Fibroblast of skin of right quadriceps (primary cell): ENCODE measurements around the gene S100A5.
A peak's percentile ranks its signal among the peaks of the same experiment; 100 is the strongest.
"Not testable (repeated sequence)": the region's sequence is repeated elsewhere in the genome, so short reads cannot be mapped to it uniquely, and the experiment has no call there.

Experiments used
- DNase-seq: peaks from one replicate; pipeline ENCODE4 v3.0.0-alpha.2; 2013

The S100A5 gene, protein sequence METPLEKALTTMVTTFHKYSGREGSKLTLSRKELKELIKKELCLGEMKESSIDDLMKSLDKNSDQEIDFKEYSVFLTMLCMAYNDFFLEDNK

DNA sequence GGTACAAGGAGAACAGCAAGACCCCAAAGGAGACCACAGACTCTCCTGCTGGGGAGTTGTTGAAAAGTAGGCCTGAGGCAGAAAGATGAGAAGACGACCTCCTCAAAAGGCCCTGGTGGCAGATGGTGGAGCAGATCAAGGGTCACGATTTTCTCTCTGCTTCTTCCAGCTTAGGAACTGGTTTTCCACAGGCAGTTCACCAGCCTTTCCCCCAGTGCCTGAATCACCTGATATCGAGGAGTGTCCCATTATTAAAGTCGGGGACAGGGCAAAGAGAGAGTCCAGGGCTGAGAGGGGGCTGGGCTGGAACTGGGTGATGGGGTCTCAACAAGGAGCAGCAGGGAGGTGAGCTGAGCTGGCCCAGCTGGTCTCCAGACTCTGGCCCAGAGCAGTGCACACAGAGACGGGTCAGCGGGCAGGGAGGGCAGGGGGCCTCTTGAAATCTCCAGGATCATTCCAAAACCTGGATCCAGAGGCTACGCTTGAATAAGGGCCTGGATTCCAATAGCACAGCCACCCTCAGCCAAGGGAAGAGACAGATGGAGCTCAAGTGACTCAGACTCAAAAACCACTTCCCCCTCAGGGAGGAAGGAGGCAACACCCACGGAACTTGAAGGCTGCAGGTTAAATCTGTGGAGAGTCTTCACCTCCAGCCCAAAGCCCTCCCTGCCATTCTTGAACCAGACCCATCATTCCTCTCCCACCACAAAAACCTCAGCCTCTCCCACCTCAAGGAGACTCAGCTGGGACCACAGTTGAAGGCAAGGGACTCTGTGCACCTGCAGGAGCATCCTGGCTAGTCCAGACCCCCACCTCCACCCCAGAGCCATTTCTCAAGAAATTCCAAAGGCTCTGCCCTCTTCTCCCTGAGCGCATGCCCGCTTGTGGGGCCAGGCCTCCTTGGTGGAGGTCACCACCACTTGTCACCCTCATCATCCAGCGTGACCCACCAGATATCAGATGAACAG lies at the start of gene S100A5:
Gene S100A5 (minus strand): TSS at position 541 of the 968 bp plus-strand sequence. CDS start 743 bp downstream, outside the sequence.
- peak; percentile 59 for DNase-seq

DNA sequence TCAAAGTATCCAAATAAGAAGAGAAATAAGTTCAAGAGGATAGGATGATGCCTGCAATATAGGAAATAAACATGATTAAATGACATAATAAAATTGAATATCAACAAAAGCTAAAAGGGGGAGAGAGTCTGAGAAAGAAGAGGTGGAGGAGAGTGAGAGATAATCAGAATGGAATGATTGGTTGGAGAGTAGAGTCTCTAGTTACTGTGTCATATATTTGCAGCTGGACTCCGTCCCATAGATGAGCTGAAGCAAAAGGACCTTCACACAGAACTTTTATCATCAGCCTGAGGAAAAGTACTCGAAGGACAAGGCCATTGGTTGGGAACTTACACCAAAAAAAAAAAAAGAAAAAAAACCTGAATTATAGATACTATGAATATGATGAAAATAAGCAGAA lies 47.7 kb upstream of the S100A5 start:
- no peak for DNase-seq

DNA sequence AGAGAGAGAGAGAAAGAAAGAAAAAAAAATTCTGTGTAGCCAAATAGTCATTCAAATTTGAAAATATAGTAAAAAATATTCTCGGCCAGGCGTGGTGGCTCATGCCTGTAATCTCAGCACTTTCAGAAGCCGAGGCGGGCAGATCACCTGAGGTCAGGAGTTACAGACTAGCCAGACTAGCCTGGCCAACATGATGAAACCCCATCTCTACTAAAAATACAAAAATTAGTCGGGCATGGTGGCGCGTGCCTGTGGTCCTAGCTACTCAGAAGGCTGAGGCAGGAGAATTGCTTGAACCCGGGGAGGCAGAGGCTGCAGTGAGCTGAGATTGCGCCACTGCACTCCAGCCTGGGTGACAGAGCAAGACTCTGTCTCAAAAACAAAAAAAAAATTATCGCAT lies 47.3 kb upstream of the S100A5 start:
- not testable (repeated sequence) for DNase-seq

DNA sequence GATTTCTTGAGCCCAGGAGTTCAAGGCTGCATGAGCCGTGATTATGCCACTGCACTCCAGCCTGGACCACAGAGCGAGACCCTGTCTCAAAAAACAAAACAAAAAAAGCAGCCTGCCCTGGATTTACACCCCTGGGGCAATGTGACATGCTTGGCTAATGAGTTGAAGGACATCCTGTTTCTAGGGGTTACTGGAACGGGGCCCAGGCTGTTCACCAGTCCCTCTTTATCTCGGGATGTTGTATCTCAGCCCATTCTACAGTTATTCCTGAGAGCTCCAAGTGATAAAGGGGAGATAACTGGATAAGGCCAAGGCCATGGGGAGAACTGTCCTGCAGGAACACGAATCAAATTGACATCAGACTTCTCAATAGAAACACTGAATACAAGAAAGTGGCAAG lies 46.6 kb upstream of the S100A5 start:
- no peak for DNase-seq

DNA sequence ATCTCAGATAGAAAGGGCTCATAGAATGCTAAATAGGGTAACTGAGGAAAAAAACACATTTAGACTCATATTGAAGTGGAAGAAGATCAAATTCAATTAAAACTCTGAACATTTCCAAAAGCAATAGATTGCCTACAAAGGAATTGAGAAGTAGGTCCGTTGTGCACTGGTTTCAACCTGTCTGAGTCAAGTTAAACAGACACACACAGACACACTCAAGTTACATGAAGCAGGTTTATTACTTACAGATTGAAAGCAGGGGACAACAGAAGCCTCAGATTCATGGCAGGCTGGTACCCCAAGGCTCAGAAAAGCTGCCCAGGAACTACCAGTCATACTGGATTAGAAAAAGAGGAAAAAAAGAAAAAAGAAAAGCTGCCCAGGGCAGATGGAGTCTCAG lies 45.6 kb upstream of the S100A5 start:
- no peak for DNase-seq

DNA sequence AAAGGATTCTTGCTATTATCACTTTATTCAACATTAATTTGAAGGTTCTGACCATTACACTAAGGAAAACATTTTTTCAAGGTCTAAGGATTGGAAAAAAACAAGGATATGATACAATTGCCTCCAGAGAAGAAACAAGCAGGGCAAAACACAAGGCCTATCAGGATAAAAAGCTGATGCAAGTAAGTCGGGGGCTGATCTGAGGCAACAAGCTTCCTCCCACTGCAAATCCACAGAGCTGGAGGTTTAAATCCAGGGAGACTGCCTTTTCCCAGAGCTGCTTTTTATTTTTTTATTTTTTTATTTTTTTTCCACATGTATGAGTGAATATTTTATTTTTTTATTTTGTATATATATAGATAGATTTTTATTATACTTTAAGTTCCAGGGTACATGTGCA lies 44.3 kb upstream of the S100A5 start:
- no peak for DNase-seq

DNA sequence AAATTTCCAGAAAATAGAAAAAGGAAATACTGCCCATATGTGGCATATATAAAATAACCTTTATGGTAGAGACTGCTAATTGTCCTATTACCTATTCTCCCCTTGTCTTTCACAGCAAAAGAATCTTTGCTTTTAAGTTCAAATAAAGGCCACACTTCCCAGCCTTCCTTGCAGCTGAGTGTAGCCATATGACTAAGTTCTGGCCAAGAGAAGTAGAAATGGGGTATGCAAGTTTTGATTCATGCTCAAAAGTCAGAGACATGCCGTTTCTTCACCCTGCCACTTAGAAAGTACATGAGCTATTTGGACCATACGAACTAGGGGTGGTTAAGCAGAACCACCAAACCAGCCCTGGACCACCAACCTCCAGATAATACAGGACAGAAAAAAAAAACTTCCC lies 43.2 kb upstream of the S100A5 start:
- DNase-seq = peak; percentile 26

DNA sequence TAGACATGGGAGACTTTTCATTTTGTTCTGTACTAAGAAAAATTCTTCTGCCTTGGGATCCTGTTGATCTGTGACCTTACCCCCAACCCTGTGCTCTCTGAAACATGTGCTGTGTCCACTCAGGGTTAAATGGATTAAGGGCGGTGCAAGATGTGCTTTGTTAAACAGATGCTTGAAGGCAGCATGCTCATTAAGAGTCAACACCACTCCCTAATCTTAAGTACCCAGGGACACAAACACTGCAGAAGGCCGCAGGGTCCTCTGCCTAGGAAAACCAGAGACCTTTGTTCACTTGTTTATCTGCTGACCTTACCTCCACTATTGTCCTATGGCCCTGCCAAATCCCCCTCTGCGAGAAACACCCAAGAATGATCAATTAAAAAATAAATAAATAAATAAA lies 42.8 kb upstream of the S100A5 start:
- DNase-seq = not testable (repeated sequence)

DNA sequence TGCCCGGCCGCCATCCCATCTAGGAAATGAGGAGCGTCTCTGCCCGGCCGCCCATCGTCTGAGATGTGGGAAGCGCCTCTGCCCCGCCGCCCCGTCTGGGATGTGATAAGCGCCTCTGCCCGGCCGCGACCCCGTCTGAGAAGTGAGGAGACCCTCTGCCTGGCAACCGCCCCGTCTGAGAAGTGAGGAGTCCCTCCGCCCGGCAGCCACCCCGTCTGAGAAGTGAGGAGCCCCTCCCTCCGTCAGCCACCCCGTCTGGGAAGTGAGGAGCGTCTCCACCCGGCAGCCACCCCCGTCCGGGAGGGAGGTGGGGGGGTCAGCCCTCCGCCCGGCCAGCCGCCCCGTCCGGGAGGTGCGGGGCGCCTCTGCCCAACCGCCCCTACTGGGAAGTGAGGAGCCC lies 42.1 kb upstream of the S100A5 start:
- DNase-seq = not testable (repeated sequence)

DNA sequence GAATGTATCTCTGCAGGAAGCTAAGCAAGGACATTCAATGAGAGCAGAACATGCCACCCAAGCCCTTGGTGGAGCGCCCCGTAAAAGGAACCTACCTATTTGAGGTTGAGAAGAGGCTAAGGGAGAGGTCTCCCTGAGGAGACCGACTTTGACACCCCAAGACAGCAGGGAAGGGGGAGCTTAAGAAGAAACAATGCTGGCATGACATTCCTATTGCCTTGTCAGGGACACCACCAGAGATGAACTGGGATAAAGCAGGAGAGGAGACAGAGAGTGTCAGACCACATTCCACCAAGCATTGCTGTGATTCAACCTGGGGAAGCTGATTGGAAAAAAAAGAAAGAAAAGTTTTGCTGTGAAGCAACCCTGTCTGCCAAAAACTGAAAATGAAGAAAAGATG lies 38.2 kb upstream of the S100A5 start:
- DNase-seq = peak; percentile 48

DNA sequence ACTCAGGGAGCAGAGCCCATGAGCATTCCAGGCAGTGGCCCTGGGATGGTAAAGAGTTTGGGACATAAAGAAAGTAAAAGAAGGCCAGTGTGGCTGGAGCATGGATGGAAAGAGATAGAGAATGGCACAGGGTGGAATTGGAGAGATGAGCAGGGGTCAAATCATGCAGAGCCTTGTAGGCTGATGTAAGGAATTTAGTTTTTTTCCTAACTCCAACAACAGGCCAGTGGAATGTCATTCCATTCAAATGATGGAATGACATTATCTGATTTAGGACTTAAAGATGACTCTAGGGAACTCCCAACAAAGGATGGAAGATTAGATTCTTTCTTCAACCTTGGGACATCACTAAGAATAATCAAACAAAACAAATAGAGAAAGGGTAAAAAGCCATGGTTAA lies 37.8 kb upstream of the S100A5 start:
- DNase-seq = peak; percentile 76

DNA sequence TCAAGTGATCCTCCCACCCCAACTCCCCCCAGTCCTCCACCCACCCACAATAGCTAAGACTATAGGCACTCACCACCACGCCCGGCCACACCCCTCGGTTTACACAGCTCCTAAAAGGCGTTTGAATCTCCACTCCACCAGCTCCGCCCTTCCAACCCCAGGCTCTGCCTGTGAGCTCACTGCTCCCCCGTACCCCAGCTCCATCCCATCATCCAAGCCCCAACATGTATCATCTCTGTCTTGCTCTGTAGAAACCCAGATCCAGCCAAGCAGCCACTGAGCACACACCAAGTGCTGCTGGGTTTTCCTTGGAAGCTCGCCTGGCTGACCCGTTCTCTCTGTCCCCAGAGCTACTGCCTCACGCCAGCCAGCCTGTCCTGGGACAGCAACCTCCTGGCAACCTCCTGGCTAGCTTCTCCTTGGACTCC lies 36.9 kb upstream of the S100A5 start:
- no peak for DNase-seq

DNA sequence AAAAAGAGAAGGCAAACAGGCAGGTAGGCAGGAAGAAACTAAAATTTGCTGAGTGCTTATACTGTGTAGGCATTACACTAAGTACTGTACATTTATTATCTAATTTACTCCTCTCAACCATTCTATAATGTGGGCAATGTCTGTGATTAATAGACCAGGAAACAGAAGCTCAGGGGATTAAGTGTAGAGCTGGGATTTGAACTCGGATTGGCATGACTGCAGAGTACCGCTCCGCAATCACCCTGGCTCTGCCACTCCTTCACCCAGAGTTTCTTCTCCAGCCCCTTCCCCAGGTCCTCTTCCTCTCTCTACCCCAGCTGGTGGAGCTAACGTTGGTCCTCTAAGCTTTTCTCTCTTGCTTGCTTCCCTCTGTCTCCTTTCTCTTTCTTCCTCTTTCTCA lies 36.4 kb upstream of the S100A5 start:
- no peak for DNase-seq

DNA sequence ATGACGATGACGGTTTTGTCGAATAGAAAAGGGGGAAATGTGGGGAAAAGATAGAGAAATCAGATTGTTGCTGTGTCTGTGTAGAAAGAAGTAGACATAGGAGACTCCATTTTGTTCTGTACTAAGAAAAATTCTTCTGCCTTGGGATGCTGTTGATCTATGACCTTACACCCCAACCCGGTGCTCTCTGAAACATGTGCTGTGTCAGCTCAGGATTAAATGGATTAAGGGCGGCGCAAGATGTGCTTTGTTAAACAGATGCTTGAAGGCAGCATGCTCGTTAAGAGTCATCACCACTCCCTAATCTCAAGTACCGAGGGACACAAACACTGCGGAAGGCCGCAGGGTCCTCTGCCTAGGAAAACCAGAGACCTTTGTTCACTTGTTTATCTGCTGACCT lies 34.8 kb upstream of the S100A5 start:
- not testable (repeated sequence) for DNase-seq

DNA sequence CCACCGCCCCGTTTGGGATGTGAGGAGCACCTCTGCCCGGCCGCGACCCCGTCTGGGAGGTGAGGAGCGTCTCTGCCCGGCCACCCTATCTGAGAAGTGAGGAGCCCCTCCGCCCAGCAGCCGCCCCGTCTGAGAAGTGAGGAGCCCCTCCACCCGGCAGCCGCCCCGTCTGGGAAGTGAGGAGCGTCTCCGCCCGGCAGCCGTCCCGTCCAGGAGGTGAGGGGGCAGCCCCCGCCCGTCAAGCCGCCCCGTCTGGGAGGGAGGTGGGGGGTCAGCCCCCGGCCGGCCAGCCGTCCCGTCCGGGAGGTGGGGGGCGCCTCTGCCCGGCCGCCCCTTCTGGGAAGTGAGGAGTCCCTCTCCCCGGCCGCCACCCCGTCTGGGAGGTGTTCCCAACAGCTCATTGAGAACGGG lies 34.4 kb upstream of the S100A5 start:
- DNase-seq = not testable (repeated sequence)

DNA sequence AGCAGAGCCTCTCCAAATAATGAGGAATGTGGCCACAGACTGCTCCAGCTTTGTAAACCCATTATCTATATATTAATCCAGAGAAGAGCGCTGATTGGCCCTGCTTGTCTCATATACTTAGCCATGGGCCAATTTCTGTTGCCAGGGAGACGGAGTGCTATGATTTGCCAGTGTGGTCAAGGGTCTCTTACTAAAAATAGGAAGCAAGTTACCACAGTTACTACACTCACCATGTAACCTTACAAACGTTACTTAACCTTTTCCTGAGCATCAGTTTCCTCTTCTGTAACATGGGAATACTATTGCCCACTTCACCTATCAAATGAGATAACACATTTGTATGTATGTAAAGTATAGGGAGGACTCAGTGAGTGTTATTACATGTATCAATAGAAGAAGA lies 32.6 kb upstream of the S100A5 start:
- peak; percentile 24 for DNase-seq

DNA sequence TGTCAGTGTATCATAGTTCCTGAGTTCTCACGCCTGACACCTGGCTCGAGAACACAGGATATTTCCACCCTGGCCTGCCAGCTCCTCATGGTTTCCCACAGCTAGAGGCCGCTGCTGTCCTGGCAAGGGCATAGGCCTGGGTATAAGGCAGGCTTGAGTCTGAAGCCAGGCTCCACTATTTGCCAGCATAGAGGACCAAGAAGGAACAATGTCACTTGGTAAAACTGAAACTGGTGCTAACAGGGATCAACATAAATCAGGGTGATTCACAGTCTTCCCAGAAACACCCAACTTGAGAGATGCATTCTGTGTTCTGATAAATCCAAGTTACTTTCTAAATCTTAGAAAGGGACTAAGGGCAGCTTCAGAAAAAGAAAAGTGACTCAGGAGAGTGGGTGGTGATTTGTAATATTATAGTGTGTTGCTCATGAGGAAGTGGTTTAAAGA lies 31.9 kb upstream of the S100A5 start:
- peak; percentile 85 for DNase-seq

DNA sequence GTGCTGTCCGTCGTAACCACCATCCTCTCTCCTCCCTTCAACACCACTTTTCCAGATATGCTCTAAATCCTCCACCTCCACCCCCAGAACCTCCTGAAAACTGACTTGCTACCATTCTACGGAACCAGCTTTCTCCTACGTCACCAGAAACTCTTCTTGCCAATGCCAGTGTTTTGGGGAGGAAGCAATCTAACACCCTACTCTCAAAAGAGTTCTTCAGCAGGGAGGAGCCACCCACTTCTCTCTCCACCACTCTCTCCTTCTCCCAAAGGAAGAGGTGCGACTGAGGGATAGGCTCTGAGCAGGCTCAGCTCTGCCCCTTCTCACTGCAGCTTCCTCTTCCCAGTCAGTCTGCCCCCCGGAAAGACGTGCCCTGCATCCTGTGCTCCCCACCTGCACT lies 31.0 kb upstream of the S100A5 start:
- DNase-seq = no peak

DNA sequence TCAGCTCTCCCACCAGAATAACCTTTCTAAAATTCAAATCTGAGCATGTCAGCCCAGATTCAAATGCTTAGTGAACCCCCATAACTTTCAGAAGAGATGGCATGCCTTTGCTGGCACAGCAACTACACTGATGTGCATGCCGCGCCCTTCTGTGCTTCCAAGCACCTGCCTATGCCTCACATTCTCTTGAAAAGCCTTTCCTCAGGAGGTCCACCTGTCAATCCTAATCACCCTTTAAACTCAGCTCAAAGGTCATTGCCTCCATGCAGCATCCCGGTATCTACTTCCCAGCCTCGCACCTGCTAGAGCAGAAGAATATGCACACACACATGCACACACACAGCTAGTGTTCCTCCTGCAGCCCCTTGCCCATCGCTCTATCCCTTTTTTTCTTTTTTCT lies 30.1 kb upstream of the S100A5 start:
- no peak for DNase-seq

DNA sequence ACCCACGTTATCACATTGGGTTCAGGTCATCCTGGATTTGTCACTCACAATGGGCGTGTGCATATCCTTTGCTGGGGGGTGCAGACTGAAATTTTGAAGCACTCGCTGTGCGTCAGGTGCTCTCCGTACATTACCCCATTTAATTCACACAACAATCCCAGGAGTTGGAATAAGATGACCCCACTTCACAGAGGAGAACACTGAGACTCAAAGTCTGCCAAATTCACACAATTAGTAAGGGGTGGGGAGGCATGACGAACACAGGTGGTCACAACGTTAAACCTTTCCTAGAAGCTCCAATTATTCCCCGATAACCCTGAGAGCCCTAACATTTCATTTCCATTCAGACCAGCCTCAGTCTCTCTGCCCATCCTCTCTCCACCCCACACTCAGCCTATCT lies 28.7 kb upstream of the S100A5 start:
- DNase-seq = no peak

DNA sequence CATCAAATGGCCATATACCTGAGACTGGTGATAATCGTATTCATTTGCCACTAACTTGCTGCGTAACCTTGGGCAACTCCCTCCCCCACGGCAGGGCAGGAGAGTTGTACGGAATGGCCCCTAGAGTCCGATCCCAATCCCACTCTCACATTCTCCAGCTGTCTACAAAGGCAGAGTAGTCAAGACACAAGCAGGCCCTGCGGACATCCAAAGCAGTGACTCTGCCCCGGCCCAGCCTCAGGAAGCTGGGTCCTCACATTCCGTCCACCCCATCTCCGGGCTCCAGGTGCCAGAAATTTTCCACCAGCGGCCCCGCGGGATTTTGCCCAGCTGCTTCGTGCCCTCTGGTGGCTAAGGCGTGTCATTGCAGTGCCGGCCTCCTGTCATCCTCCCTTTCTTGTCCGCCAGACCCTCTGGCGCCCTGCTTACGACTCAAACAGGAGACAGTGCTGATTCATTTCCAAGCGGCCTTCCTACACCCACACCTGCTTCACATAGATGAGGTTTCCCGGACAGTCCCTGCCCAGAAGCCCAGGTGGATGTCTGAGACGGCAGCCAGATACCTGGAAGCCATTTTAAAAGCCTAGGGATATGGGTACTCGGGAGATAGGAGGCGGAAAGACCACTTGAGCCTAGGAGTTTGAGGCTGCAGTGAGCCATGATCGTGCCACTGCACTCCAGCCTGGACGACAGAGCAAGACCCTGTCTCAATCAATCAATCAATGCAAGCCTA lies 27.8 kb upstream of the S100A5 start:
- DNase-seq = peak; percentile 86

DNA sequence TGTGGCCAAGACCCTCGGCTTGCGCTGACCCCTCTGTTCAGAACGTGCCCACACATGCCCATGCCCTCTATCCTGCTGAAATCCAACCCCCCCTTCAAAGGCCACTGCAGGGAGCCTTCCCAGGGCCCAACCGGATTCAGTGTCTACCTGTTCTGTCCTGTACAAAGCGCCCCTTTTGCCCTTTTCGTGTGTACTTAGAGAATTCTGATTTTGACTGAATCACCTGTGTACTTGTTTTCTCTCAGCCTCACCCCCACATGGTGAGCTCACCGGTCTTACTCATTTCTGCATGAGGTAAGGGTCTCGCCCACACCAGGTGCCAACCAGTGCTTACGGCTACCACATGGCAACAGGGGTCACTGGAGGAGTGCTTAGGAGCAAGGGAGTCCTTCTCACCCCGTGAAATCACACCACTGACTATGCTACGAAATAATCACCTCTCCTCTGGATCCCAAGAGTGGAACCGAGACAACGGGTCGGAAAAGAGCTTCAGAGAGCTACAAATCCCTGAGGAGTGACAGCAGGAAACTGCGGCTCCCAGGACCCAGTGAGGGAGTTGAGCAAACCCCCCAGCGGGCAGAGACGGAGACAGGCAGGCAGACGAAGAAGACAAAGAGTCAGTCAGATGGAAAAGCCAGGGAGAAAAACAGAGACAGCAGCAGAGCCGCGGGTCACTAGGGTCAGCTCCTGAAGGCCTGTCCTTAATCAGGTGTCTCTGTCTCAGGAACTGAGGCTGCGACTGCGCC lies 27.1 kb upstream of the S100A5 start:
- peak; percentile 24 for DNase-seq
